H1 (cell line): ENCODE data around the gene TPSD1. TPM values are rescaled to one million over a fixed set of nuclear protein-coding genes. Genes with fewer than 3 reads are reported as not detected.

Experiments used
- CTCF ChIA-PET: fragments of 300-600 bp; sonication (Branson Sonifier 250); formaldehyde crosslinking; loops from one replicate; lab custom pipeline; 2021; ENCODE audit not compliant: partially characterized antibody; lab: Charles Lee
- POLR2A ChIA-PET: fragments of 300-600 bp; sonication (Branson Sonifier 250); formaldehyde crosslinking; loops from one replicate; lab custom pipeline; 2021; ENCODE audit warnings: inconsistent platforms; ENCODE audit not compliant: partially characterized antibody; lab: Charles Lee
- DNase-seq, 2 experiments: peaks; one replicate each; pipeline versions ENCODE4 v3.0.0 to v3.0.0-alpha.2; 2010 to 2022; ENCODE audit warnings: low spot score in 2 of 2, low read depth in 1 of 2, mixed read lengths in 1 of 2
- FAIRE-seq: peaks from 2 replicates; lab custom pipeline; 2011; peaks lifted over from hg19 to GRCh38; lab: Jason Lieb, UNC
- H2AFZ ChIP-seq: 2 replicates; pipeline ENCODE4 v1.8.1; 2012; ENCODE audit warnings: low read length, inconsistent platforms
- H2AK5ac ChIP-seq: 2 replicates; pipeline ENCODE4 v1.6.1; 2013; ENCODE audit warnings: low read depth, low read length
- H2BK120ac ChIP-seq: replicated peaks from 2 replicates; pipeline ENCODE3; 2013; ENCODE audit warnings: low read depth, low read length, inconsistent platforms
- H2BK12ac ChIP-seq: 2 replicates; pipeline ENCODE4 v1.6.1; 2013; ENCODE audit warnings: low read depth, low read length
- H2BK15ac ChIP-seq: 2 replicates; pipeline ENCODE4 v1.6.1; 2013; ENCODE audit warnings: low read length
- H2BK20ac ChIP-seq: 2 replicates; pipeline ENCODE4 v1.6.1; 2013; ENCODE audit warnings: low read length
- H2BK5ac ChIP-seq: 2 replicates; pipeline ENCODE4 v1.6.1; 2013; ENCODE audit warnings: low read depth, low read length
- H3K14ac ChIP-seq: 2 replicates; pipeline ENCODE4 v1.6.1; 2013; ENCODE audit warnings: inconsistent platforms; ENCODE audit not compliant: insufficient read length
- H3K18ac ChIP-seq: 2 replicates; pipeline ENCODE4 v1.6.1; 2013; ENCODE audit warnings: low read length; ENCODE audit errors: extremely low read depth
- H3K23ac ChIP-seq: 2 replicates; pipeline ENCODE4 v1.6.1; 2013; ENCODE audit warnings: inconsistent platforms; ENCODE audit not compliant: insufficient read length
- H3K23me2 ChIP-seq: 2 replicates; pipeline ENCODE4 v1.6.1; 2013; ENCODE audit warnings: low read depth, low read length
- H3K27ac ChIP-seq: 2 replicates; pipeline ENCODE4 v1.6.1; 2011; ENCODE audit warnings: low read depth, low read length, inconsistent platforms
- H3K27me3 ChIP-seq, 4 experiments: replicated peaks in 1 of 4; 1 replicate in 1 of 4; 2 replicates in 3 of 4; pipeline versions ENCODE4 v1.6.1 to v1.8.1; 2011 to 2013; ENCODE audit warnings: low read length in 3 of 4, mild to moderate bottlenecking in 3 of 4, inconsistent platforms in 2 of 4, mixed read lengths in 2 of 4, moderate library complexity in 1 of 4; ENCODE audit not compliant: control insufficient read depth in 3 of 4, insufficient read depth in 3 of 4; ENCODE audit errors: extremely low read depth in 1 of 4
- H3K36me3 ChIP-seq, 4 experiments: 2 replicates each; pipeline versions ENCODE4 v1.6.1 to v1.8.1; 2011 to 2013; ENCODE audit warnings: mild to moderate bottlenecking in 4 of 4, low read length in 3 of 4, moderate library complexity in 2 of 4, control low read depth in 1 of 4, inconsistent platforms in 1 of 4; ENCODE audit not compliant: insufficient read depth in 4 of 4, control insufficient read depth in 2 of 4
- H3K4ac ChIP-seq: replicated peaks from 2 replicates; pipeline ENCODE3; 2013; ENCODE audit warnings: low read length, low read depth, mixed read lengths, inconsistent platforms; ENCODE audit not compliant: insufficient read length
- H3K4me1 ChIP-seq, 4 experiments: replicated peaks in 1 of 4; 1 replicate in 1 of 4; 2 replicates in 3 of 4; pipeline versions ENCODE4 v1.6.1 to v1.8.1; 2011 to 2013; ENCODE audit warnings: low read length in 3 of 4, inconsistent platforms in 2 of 4, mixed read lengths in 1 of 4; ENCODE audit not compliant: insufficient read depth in 4 of 4, control insufficient read depth in 3 of 4
- H3K4me2 ChIP-seq, 2 experiments: 2 replicates each; pipeline versions ENCODE4 v1.6.1 to v1.8.1; 2011 to 2013; ENCODE audit warnings: low read depth in 2 of 2, low read length in 2 of 2, control low read depth in 1 of 2, inconsistent platforms in 1 of 2, mild to moderate bottlenecking in 1 of 2; ENCODE audit not compliant: insufficient read depth in 1 of 2
- H3K4me3 ChIP-seq, 4 experiments: fragments of 200-600, 300-600 bp in 1 of 4; sonication (generic), shearing (Covaris generic), sonication (Bioruptor Twin) in 1 of 4; 2 replicates each; pipeline versions ENCODE4 v1.5.1 to v1.8.1; 2011 to 2016; ENCODE audit warnings: low read length in 4 of 4, low read depth in 3 of 4, control low read depth in 2 of 4, inconsistent platforms in 2 of 4, mild to moderate bottlenecking in 2 of 4, mixed read lengths in 1 of 4, moderate library complexity in 1 of 4; ENCODE audit not compliant: insufficient read depth in 2 of 4; ENCODE audit errors: extremely low read depth in 1 of 4
- H3K56ac ChIP-seq: replicated peaks from 2 replicates; pipeline ENCODE3; 2013; ENCODE audit warnings: low read depth, mild to moderate bottlenecking, mixed read lengths, low read length, inconsistent platforms; ENCODE audit not compliant: insufficient read length
- H3K79me1 ChIP-seq: 2 replicates; pipeline ENCODE4 v1.6.1; 2013; ENCODE audit warnings: low read depth, low read length, control low read depth
- H3K79me2 ChIP-seq, 2 experiments: 2 replicates each; pipeline versions ENCODE4 v1.6.1 to v1.8.1; 2012 to 2013; ENCODE audit warnings: low read length in 2 of 2, mild to moderate bottlenecking in 2 of 2, inconsistent platforms in 1 of 2; ENCODE audit not compliant: insufficient read depth in 2 of 2, control insufficient read depth in 1 of 2
- H3K9ac ChIP-seq, 4 experiments: replicated peaks in 1 of 4; 1 replicate in 1 of 4; 2 replicates in 3 of 4; pipeline versions ENCODE4 v1.6.1 to v1.8.1; 2011 to 2013; ENCODE audit warnings: low read depth in 3 of 4, low read length in 3 of 4, control low read depth in 2 of 4, mild to moderate bottlenecking in 2 of 4, moderate library complexity in 2 of 4, inconsistent platforms in 1 of 4; ENCODE audit errors: extremely low read depth in 1 of 4
- H3K9me3 ChIP-seq, 2 experiments: 2 replicates each; pipeline versions ENCODE4 v1.6.1 to v1.8.1; 2012 to 2013; ENCODE audit warnings: mild to moderate bottlenecking in 2 of 2, moderate library complexity in 2 of 2, control low read depth in 1 of 2, inconsistent platforms in 1 of 2, low read depth in 1 of 2, low read length in 1 of 2, mixed read lengths in 1 of 2; ENCODE audit not compliant: insufficient read depth in 2 of 2
- H4K20me1 ChIP-seq, 2 experiments: replicated peaks in 1 of 2; 2 replicates each; pipeline versions ENCODE3 to v1.8.1; 2011 to 2013; ENCODE audit warnings: inconsistent platforms in 2 of 2, low read length in 2 of 2, mild to moderate bottlenecking in 1 of 2; ENCODE audit not compliant: insufficient read depth in 2 of 2, control insufficient read depth in 1 of 2
- H4K5ac ChIP-seq: 2 replicates; pipeline ENCODE4 v1.6.1; 2013; ENCODE audit warnings: low read length, low read depth, mixed read lengths, inconsistent platforms; ENCODE audit not compliant: insufficient read length
- H4K8ac ChIP-seq: 2 replicates; pipeline ENCODE4 v1.8.0; 2013; ENCODE audit warnings: mild to moderate bottlenecking, moderate library complexity, low read length, inconsistent platforms; ENCODE audit not compliant: insufficient read depth; ENCODE audit errors: extremely low read depth
- H4K91ac ChIP-seq: replicated peaks from 2 replicates; pipeline ENCODE3; 2013; ENCODE audit warnings: low read length, mixed read lengths, inconsistent platforms; ENCODE audit not compliant: insufficient read length
- HDAC6 ChIP-seq: IDR thresholded peaks from one replicate; pipeline ENCODE4 v1.7.1; 2012; ENCODE audit warnings: low read depth, mild to moderate bottlenecking, inconsistent platforms, low read length, moderate library complexity
- RAD21 ChIP-seq, 2 experiments: IDR thresholded peaks in 1 of 2; conservative IDR thresholded peaks in 1 of 2; 2 replicates each; pipeline ENCODE4 v1.6.1; 2011; ENCODE audit warnings: low read depth in 2 of 2, low read length in 2 of 2, improper control_type of control experiment in 1 of 2, inconsistent platforms in 1 of 2, mild to moderate bottlenecking in 1 of 2, moderate library complexity in 1 of 2
- TAF7 ChIP-seq: optimal IDR thresholded peaks from 2 replicates; pipeline ENCODE3; 2011; ENCODE audit warnings: low read depth, mild to moderate bottlenecking, inconsistent platforms, low read length, moderate library complexity, borderline replicate concordance
- WGBS, 2 experiments: shearing (Covaris generic) in 1 of 2; methylation state at CpG; one replicate each; pipeline versions ENCODE4 v1.1.6 to v1.1.7; 2013 to 2015; ENCODE audit warnings: low lambda C conversion rate in 2 of 2, mixed read lengths in 2 of 2, inconsistent platforms in 1 of 2, low coverage in 1 of 2, missing lambda C conversion rate in 1 of 2; ENCODE audit not compliant: insufficient replicate concordance in 2 of 2, insufficient coverage in 1 of 2, insufficient read length in 1 of 2; ENCODE audit errors: extremely low coverage in 1 of 2, missing lambda C conversion rate in 1 of 2; 5-methylcytosine and 5-hydroxymethylcytosine counted together
- polyA plus RNA-seq, 7 experiments: library from polyadenylated mRNA; depleted of rRNA in 3 of 7; stranded (reverse) in 5 of 7; unstranded in 2 of 7; fragments of >200 nt in 5 of 7; fragments of 200-250 nt in 2 of 7; gene quantifications; 1 replicate in 5 of 7; 2 replicates in 1 of 7; 4 replicates in 1 of 7; pipeline versions ENCODE4 v1.2.1 to v1.2.3, GENCODE V29; 2011 to 2013; ENCODE audit warnings: missing spikeins in 2 of 7, mixed read lengths in 2 of 7
- total RNA-seq: library from RNA; stranded (reverse); fragmentation: NEBNext Ultra II Directional; extraction: Animal tissue kit (Norgen Biotek cat#: 25700); gene quantifications from 2 replicates; pipeline ENCODE4 v1.2.1, GENCODE V29; 2021

TPSD1 gene
- total and polyA plus RNA-seq, 2 of the 8 experiments (the other 6 are each of a cell fraction or from before 2014, with no cell fraction given): 0.26 TPM; not detected in 1

DNA sequence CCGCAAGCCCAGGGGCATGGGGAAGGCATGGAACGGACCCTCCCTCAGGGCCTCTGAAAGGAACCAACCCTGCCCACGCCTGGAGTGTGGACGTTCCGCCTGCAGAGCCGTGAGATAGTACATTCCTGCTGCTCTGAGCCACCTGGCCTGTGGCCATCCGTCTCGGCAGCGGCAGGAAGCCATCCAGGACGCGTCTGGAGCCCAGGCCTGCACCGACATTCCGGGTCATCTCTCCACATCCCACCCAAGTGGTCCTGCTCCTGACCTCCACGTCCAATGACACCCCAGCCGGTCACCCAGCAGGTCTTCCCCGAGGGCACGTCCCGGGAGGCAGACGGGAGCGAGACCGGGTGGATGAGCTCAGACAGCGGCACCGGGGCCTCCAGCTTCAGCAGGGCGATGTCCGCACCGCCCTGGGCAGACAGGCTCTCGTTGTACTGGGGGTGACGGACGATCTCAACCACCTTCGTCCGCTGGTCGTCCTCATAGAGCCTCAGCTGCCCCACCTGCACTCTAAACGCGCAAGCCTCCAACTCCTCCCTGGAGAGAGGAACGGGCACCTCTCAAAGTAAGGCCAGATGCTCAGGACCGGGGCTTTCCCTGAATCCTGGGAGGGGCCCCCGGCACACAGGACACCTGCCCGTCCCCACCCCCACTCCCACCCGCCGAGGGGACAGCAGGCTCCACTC, 32.3 kb downstream of the TPSD1 start:
- Histone ChIP-seq H2BK5ac (0 out of 2 replicates have a peak overlapping the region, but pooled peaks have one; percentile 35), H3K4me1 (peaks cover 3 to 30% (median 18%) of the 10 kb centered on the region in 4 experiments; a peak in 6 of 7 replicates), H2BK15ac (peak overlapping the region; percentile 46; the same call in 1 of the 2 replicates), H2BK12ac (peak overlapping the region; percentile 80; the same call in 1 of the 2 replicates), H4K5ac (no peak overlapping the region), H3K23ac (no peak overlapping the region), H3K56ac (no peak overlapping the region), H2BK20ac (no peak overlapping the region), H3K79me1 (no peaks in the 10 kb centered on the region), H2AFZ (no peak overlapping the region), H3K27ac (no peak overlapping the region), H2AK5ac (no peak overlapping the region), H3K79me2 (no peaks in the 10 kb centered on the region), H3K4me2 (no peak overlapping the region), H3K14ac (no peak overlapping the region), H3K23me2 (peaks cover 3% of the 10 kb centered on the region; the same call in 1 of the 2 replicates), H3K4me3 (no peak overlapping the region), H3K27me3 (peaks cover 7 to 39% (median 26%) of the 10 kb centered on the region in 4 experiments), H4K91ac (peak overlapping the region; percentile 15)
- 88% methylated on average over 33 of the region's 40 CpGs; no CpG with 5 or more reads in 1 of the 2 experiments for WGBS, 2 experiments
- no peak for DNase-seq
- CTCF ChIA-PET: interaction anchor here (1.7 to 4.7 kb wide), 3 partner anchors 10 to 17 kb away, joined by 6 to 35 read pairs (median 7); no protein-coding TSS in a partner anchor
- POLR2A ChIA-PET: no interaction called here
- TF ChIP-seq HDAC6 (no peak), TAF7 (no peak), RAD21 (IDR thresholded peaks at IDR 0.05 in 1 of 2, conservative IDR thresholded peaks at IDR 0.05 in 1 of 2; ENCODE audit: low read depth in 2 of 2, low read length in 2 of 2) (no peak)
- TF ChIP-seq, all 59 proteins: peak for 0
- no peak overlapping the region; the same call in 1 of the 2 replicates for H4K8ac ChIP-seq
- H2BK120ac ChIP-seq: no peak overlapping the region
- no peaks in the 10 kb centered on the region for H3K36me3 ChIP-seq
- no peak overlapping the region for H3K18ac ChIP-seq
- FAIRE-seq: no peak
- H3K4ac ChIP-seq: no peak overlapping the region
- peaks cover 0 to 2% of the 10 kb centered on the region in 2 experiments for H4K20me1 ChIP-seq
- H3K9me3 ChIP-seq: no peaks in the 10 kb centered on the region
- no peak overlapping the region; a peak in 1 of 7 replicates for H3K9ac ChIP-seq
